Medulla oblongata (tissue), 1 donor: ENCODE data around the gene GPC4.
A peak's percentile ranks its signal among the peaks of the same experiment; 100 is the strongest.

Source experiments
- DNase-seq: peaks from one replicate; pipeline ENCODE4 v3.0.0-alpha.2; 2015; ENCODE audit errors: extremely low spot score

The GPC4 gene

DNA sequence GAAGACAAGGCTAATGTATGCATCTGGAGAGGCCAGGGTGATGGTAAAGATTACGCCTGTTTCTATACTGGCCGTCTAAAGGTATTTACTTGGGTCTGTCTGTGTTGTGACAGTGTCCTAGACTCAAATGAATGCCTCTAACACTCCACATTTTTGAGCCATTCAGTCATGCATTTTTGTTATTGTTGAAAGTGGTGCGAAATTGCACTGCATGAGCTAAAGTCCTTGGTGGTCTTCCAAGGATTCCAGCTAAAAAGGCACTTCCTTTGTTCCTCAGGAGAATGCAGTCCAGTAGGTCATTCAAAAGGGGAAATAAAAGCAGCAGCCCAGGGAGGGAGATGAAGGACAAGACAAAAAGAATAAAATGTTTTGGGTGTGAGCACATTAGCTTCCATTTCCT is 3.0 kb downstream of the GPC4 start:
- no peak for DNase-seq

DNA sequence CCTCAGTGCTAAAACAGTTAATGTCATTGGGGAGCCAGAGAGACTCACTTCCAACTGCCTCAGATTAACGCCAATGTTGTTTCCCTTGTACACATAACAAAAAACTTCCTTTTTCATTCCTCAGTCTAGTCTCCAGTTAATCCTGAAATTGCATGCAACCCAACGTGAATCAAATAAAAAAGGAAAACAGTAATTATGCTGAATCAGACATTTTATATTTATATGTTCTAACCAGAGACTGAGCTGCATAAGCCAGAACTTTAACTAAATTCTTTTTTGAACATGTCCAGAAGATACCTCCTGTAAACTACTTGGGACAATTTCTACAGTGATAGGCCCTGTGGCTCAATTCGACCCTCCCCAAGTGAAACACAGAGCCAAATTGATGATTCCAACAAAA is 4.7 kb downstream of the GPC4 start:
- no peak for DNase-seq

DNA sequence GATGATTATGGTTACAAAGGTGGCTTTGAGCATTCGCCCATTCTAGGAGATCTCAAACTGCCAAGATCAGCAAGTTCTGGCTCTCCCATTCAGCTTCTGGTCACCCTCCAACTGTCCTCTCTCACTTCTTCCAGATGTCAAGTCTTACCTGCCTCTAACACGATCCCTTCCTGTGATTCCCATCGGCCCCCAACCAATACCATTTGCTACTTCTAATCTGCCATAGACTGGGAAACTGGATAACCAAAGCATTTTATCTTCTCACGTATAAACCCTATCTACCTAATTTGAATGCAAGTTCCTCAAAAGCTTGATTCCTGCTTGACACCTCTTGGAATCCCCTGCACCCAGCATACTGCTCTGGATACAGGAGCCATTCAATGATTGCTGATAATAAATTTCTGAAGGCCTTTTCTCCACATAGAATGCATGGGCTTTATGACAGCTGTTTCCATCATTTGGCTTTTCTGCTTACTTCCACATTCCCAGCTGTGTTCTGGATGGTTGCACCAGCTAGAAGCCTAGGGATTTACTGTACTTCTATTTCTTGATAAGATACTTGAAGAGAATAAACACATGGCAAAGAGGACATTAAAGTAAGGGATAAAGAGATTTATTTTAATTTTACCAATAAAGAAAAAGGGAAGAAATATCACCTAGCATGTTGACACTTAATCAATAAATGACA is 9.6 kb downstream of the GPC4 start:
- no peak for DNase-seq

DNA sequence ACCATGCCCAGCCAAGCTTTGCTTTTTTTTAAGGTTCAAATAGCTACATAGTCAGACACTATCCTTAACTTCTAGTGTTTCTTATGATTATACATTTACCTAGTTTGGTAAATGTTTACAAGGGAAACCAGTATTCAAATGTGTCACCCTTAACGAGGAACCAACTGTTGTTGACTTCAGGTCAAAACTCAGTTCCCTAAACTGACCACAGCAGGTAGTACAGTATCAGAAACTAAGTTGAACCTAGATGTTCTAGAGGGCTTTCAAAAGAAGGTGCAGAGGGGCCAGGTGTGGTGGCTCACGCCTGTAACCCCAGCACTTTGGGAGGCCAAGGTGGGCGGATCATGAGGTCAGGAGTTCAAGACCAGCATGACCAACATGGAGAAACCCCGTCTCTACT is 11.3 kb downstream of the GPC4 start:
- DNase-seq, result no peak

DNA sequence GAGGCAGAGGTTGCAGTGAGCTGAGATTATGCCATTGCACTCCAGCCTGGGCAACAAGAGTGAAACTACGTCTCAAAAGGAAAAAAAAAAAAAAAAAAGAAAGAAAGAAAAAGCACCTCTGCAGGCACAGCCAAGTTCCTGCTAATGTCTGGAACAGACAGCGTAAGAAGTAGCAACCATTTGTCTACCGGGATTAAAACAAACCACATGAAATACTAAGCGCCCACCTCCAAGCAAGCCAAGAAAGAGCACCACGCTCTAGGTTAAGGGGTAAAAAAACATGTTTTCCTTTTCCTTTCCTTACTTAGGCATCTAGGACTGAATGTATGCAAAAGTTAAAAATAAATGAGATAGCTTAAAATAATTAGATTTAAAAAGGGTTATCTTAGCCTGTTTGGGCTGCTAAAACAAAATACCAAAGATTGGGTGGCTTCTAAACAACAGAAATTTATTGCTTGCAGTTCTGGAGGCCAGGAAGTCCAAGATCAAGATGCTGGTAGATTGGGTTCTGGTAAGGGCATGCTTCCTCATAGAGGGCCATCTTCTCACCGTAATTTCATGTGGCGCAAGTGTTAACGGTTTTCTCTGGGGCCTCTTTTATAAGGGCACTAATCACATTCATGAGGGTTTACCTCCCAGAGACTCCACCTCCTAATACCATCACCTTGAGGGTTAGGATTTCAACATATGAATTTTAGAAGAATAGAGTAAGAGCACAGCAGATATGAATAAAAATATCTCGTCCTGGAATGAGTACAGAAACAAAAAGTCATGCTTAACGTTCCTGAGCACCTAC is 12.3 kb downstream of the GPC4 start:
- DNase-seq, result no peak

DNA sequence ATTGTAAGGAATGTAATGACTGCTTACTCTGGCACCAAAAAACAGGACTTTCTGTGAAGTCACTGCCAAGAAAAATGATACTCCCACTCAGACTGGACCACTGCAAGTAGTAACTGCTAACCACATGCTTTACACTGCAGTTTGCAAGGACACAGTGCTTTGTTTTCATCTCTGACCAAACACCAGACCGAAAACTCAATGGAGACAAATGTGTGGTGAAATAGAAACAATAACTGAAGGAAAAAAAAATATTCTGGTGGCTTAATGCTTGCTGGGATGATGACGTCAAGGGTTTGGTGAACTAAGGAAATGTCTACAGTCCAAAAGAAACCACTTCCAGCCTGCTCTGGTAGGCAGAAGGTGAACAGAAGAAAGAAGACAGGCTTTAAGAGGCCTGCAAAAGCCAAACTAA is 13.2 kb downstream of the GPC4 start:
- peak; percentile 12 for DNase-seq

DNA sequence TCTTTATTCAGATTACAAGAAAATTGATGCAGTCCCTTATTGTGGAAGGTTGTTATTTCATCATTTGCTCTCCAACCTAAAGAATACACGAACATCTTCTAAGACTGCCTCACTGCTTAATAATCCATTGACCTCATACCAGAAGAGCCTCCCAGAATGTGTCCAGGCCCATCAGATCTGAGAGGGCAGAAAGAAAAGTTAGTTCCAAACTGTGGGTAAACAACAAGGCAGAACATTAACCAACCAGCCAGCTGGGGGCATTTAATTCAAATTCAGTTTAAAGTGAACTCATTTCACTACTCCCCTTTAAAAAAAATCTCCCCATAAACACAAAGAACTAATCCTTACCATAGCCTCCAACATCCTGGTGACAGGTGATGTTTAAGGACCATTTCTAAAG is 13.8 kb downstream of the GPC4 start:
- DNase-seq, result no peak

DNA sequence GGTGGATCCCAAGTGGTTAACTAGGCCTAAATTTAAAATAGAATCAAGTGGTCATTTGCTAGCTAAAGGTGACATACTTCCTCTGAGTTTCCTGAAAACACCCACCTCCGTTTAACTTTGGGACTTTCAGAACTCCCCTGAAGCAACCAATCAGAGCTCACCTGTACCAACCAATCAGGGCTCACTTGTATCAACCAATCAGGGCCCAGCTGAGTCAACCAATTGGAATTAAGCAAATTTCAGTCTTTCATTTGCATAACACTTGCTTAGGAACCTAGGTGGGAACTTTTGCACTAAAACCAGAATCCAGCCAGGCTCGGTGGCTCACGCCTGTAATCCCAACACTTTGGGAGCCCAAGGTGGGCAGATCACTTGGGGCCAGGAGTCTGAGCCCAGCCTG is 15.9 kb downstream of the GPC4 start:
- DNase-seq, result no peak

DNA sequence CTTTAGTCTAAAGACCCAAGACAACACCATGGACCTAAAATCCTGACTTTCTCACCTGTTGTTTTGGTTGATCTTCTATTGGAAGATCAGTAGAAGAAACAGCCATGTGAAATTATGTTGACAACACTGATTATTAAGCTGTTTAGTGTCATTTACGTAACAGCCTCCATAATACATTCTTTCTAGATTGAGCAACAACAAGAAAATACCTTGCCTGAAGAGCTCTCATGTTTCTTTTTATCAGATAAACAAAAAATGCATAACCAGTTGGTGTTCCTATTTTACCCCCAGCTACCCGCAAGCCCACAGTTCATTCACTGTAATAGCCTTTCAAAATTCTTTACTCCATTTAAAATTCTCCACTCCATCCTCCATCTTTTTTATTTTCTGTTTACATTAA is 20.5 kb downstream of the GPC4 start:
- no peak for DNase-seq

DNA sequence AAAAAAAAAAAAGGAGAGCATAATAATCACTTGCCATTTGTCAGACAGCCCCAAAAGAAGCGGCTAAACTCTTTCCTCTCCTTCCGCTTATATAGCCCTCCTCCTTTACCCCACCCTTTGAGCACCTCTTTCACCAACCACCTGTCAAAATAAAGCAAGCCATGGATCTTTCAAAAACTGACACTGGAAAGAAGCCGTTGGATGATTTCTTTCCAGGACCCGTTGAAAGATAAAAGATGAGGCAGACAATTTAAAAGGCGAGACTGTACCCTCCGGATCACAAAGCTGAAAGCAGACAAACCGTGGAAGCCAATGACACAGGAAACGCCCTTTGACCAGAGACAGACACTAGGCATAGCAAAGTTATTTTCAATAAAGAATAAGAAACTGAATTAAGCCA is 22.6 kb downstream of the GPC4 start:
- no peak for DNase-seq

DNA sequence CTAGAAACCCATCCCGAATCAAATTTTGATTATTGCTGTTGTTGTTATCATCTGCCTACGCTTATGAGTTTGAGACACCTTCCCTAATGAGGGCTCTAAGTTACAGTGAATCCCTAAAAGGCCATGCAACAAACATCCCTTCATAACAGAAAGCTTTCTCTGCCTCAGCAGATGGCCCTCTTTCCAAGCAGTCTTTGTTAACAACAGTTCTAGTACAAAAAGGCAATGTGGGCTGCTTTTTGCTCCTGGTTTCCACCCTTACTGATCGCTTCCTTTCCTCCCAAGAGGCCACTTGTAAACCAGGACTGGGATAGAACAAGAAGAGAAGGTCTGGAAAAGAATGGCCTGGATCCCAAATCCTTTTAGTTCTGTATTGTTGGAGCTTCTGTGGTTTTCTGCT is 24.2 kb downstream of the GPC4 start:
- DNase-seq, result peak; percentile 32

DNA sequence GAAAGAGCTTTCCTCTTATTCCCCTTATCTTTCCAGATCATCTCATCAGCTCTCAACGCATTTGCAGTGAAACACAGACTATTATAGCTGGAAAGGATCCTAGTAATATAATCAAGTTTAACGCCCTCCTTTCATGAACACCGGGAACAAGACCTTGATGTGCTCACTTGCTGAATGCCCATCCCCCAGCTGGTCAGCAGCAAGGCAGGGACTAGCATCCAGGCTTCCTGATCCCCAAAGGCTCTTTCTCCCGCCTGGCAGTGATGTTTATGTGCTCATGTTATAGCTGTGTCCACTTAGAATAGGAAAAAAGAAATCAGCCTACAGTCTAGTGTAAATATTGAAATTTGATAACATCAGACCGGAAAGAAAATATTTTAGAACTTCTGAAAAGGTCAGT is 24.6 kb downstream of the GPC4 start:
- DNase-seq, result no peak

DNA sequence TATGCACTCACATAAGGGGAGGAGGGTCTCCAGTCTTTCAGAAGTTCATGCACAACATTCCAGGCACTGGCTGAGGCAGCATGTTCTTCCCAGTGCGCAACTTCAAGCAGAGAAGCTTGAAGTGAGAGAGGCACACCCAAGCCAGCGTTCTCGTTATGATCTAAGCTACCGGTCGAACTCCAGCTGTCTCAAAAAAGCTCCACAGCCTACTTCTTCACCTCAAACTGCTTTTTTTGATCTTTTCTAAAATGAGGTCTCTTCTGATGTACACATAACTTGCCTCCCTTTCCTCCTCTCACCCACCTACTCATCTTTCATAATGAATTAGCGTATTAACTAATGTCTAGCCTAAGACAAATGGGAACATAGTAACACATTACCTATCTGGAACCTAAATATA is 25.3 kb downstream of the GPC4 start:
- DNase-seq, result no peak

DNA sequence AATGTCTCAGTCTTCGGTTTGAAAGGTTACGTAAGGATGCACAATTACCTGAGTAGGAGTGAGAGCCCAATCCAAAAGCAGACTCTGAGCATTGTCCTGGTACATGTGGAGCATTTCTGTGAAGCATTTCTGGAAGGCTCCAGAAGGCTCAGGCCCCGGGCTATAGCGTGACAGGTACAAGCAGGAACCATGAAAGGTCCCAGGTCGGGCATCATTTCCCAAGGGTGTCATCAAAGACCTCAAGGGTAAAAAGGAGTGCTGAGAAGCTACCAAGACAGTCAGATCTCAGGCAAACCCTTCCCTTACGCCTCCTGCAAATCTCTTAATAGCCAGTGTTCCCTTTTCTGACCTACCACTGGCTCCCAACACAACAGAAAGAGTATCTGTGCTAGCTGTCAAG is 30.8 kb downstream of the GPC4 start:
- DNase-seq, result no peak

DNA sequence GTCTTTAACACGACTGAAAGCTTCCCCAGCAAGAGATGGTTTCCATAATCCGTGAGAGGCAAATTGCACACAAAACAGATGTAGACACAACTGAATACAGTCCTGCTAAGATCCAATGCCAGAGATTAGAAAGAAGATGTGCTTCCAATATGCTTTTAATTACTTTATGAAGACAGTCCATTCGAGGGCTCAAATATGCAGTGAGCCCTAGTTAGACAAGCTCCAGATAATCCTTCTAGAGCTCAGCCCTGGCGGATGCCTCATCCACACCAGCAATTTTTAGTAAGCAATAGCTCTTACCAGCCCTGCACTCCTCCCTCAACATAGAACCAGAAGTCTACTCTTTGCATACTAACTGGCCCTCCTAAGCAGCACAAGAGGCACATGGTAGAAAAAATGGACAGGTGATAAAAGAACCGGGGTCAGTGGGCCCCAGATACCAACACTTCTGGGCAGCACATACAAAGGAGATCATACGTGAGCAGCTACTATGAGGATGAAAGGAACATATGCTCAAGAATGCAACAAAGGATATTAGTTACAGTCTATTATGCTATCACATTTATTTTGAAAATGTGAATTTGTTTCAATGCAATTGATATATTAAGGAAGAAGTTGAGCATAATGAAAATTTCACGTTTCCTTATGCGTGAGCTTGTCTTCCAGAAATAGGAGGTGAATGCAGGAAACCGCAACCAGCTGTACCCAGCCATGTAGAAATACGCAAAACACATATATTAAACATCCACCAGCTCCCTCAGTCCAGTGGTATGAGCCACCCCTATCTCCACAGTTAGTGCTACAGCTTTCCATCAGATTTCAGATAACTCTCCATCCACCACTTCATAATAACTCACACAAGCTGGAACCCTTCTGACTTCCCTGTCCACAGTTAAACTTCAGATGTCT is 34.3 kb downstream of the GPC4 start:
- DNase-seq, result no peak

DNA sequence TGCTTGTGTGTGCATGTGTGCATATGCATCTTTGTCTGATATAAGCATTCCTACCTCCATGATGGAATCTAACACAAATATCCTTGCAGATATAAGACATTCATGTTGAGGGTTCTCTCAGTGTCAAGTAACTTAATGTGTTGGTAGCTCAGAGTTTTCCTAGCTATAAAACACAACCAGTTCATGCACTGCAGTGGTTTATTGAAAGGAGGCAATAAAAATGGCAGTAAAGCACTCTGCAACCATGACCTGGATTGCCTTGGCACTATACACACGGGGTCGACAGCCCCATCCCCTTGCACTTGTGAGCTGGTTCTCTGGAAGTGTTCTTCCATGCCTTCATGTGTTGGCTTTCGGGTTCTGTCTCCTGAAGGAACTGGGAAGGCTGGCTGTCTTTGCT is 38.9 kb downstream of the GPC4 start:
- no peak for DNase-seq

DNA sequence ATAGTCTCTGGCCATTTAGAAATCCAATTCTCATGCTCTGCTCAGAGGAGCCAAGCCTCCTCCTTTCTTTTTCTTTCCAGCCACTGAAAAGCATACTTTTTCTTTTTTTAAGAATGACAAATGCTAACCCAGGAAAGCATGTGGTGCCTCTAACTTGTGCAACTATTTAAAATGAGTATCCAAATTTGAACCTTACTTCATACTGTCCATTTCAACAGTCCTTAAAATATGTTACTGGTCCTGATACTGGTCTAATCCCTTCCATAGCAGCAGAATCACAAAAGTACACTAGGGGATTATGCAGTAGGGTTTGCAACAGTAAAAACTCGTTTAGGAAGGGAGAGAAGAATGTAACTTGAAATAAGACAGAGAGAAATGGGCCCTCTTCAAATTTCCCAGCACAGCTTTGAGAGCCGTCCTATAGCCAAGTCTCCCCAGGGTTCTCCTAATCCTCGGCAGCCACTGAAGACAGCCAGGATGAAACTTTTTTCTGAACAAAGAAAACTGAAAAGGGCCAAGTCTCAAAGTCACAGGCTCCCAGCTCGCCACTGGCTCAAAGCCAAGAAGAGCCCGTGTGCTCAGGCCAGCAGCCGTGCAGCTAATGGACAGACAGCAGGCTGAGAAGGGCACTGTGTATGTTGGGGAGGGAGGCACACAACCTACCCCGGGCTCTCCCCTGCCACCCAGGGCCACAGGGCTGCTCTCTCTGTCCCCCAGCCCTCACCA is 39.5 kb downstream of the GPC4 start:
- DNase-seq, result peak; percentile 52

DNA sequence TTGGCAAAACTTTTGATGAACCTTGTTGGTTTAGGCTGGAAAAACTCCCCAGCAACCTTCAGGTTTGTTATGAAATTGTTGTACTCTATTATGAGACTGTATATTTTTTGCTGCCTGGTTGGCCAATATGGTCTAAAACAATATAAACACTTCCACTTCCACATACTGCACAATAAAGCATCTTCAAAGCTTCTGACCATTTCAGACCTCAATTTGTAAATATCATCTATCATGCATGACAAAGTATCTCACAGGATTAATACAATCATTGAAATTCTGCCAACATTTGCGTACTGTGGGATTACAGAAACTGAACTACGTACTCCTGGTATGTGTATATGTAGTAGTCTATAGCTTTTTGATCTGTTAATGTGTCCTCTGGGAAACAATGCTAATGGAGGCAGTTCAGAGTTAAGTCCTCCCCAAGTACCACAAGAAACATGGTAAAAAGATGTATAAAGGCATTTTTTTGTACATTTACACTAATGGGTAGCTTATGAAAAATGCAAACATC is 40.4 kb downstream of the GPC4 start:
- no peak for DNase-seq

DNA sequence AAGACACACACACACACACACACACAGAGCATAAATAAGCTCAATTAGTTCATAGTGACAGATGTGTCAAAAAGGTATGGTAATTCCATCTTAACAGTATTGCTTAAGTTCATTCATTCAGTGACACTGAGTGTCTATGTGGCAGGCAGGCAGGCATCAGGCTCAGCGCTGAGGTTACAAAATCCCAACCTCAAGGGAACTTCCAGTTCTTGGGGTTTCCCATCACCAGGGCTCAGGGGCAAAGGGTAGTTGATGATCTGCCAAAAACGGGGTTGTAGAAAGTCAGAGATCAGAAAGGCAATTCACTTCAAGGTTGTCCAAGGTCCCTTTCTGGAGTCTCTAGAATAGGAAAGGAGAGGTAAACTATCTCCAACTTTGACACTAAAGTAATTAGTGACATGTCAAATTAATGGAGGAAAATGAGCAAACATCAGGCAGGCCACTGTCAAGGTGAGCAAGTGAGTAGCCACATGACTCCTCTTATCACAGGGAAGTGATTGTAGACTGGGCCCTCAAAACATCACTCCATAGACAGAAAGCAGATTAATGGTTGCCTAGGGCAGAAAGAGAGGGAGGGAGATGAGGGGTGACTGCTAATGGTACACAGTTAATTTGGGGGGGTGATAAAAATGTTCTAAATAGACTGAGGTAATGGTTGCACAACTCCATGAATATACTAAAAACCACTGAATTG is 41.8 kb downstream of the GPC4 start:
- no peak for DNase-seq

DNA sequence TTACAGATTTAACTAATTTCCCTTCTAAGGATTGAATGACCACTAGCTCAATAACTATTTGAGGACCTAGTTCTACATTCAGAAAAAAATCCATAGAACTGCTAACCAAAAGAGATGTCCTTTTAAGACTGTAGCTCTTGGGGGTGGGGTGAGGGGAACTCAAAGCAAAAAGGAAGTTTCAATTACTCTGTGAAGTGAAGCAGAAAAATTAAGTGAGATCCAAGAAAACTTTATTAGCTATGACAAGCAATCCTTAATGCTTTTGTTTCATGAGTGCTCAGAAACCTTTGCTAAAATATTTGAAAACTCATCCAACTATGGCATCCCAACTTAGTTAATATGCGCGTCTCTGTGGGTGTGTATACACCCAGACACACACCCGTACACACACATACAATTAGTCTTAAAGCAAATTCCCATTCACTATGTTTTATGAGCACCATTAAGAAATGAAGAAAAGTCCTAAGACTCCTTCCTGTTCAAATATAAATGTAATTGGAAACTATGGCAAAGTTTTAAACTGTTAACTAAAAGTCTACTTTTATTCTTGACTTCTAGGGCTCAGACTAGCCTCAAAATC is 44.5 kb downstream of the GPC4 start:
- no peak for DNase-seq

DNA sequence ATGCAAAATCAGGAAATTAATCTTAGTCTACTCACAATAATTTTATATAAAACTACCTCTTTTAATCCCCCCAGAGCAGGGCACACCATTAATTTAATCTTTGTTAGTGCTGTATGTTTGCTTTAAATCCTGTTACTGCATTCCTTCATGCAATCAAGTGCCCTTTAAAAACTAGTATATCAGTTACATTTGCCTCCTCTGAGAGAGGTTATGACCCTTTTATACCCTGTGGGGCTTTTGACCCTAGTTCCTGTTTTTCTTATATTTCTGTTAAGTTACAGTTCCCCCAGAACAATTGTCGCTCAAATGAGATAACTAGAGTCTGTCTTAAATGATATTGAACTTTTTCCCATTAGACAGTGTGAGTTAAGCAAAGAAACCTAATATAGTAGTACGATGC is 46.2 kb downstream of the GPC4 start:
- DNase-seq, result no peak
